Measurements from ENCODE around the gene PPP1R16B.

PPP1R16B gene

GRCh38 chr20:38897267-38897666 lies 91.8 kb downstream of the PPP1R16B start:
- no peaks in the 10 kb centered on the region for H3K27me3 ChIP-seq (ENCODE audit: insufficient read depth, low read depth)
- H3K27ac ChIP-seq, result no peak overlapping the region
- no peaks in the 10 kb centered on the region for H3K79me2 ChIP-seq (ENCODE audit: insufficient read depth, low read depth)

GRCh38 chr20:38900606-38901005 lies 95.1 kb downstream of the PPP1R16B start:
- H3K4me3 ChIP-seq (IDR thresholded peaks at IDR 0.05; ENCODE audit: insufficient read depth, low read depth, low read length), result no peak overlapping the region
- no peaks in the 10 kb centered on the region for H3K79me2 ChIP-seq (ENCODE audit: insufficient read depth, low read depth)
- H3K27ac ChIP-seq, result no peak overlapping the region
- no peak overlapping the region for H2AFZ ChIP-seq (ENCODE audit: low read depth)
- H3K9ac ChIP-seq, result no peak overlapping the region
- H3K4me1 ChIP-seq (ENCODE audit: low read depth, poor library complexity, severe bottlenecking), result no peaks in the 10 kb centered on the region
- H3K4me2 ChIP-seq, result no peak overlapping the region
- H3K36me3 ChIP-seq (ENCODE audit: insufficient read depth), result no peaks in the 10 kb centered on the region
- no peaks in the 10 kb centered on the region for H4K20me1 ChIP-seq (ENCODE audit: insufficient read depth)
- no peak for TF ChIP-seq CTCF (conservative IDR thresholded peaks at IDR 0.05; ENCODE audit: low read depth, low read length)
- no peaks in the 10 kb centered on the region for H3K27me3 ChIP-seq (ENCODE audit: insufficient read depth, low read depth)

More at GRCh38 chr20:38897267-38897666, 91.8 kb downstream of the PPP1R16B start:
- Histone ChIP-seq H3K36me3 (ENCODE audit: insufficient read depth) (no peaks in the 10 kb centered on the region), H3K4me1 (ENCODE audit: low read depth, poor library complexity, severe bottlenecking) (peaks cover 22% of the 10 kb centered on the region), H3K4me2 (no peak overlapping the region), H3K4me3 (IDR thresholded peaks at IDR 0.05; ENCODE audit: insufficient read depth, low read depth, low read length) (no peak overlapping the region), H2AFZ (ENCODE audit: low read depth) (no peak overlapping the region), H3K9ac (no peak overlapping the region), H4K20me1 (ENCODE audit: insufficient read depth) (no peaks in the 10 kb centered on the region)
- no peak for TF ChIP-seq CTCF (conservative IDR thresholded peaks at IDR 0.05; ENCODE audit: low read depth, low read length)

- no peak overlapping the region for H3K9ac ChIP-seq
- no peak overlapping the region for H3K4me3 ChIP-seq (IDR thresholded peaks at IDR 0.05; ENCODE audit: insufficient read depth, low read depth, low read length)
- no peaks in the 10 kb centered on the region for H3K27me3 ChIP-seq (ENCODE audit: insufficient read depth, low read depth)
- TF ChIP-seq CTCF (conservative IDR thresholded peaks at IDR 0.05; ENCODE audit: low read depth, low read length), result no peak
- no peak overlapping the region for H3K27ac ChIP-seq
- no peaks in the 10 kb centered on the region for H3K36me3 ChIP-seq (ENCODE audit: insufficient read depth)
- no peak overlapping the region for H2AFZ ChIP-seq (ENCODE audit: low read depth)
- H3K79me2 ChIP-seq (ENCODE audit: insufficient read depth, low read depth), result no peaks in the 10 kb centered on the region
- H3K4me1 ChIP-seq (ENCODE audit: low read depth, poor library complexity, severe bottlenecking), result no peaks in the 10 kb centered on the region
- H3K4me2 ChIP-seq, result no peak overlapping the region
- no peaks in the 10 kb centered on the region for H4K20me1 ChIP-seq (ENCODE audit: insufficient read depth)
Observed at GRCh38 chr20:38902601-38903000, 97.1 kb downstream of the PPP1R16B start.

GRCh38 chr20:38903335-38903734 lies 97.8 kb downstream of the PPP1R16B start:
- H3K4me3 ChIP-seq (IDR thresholded peaks at IDR 0.05; ENCODE audit: insufficient read depth, low read depth, low read length), result no peak overlapping the region
- H3K27ac ChIP-seq, result no peak overlapping the region
- no peaks in the 10 kb centered on the region for H3K36me3 ChIP-seq (ENCODE audit: insufficient read depth)
- no peak overlapping the region for H3K4me2 ChIP-seq
- no peak overlapping the region for H3K9ac ChIP-seq
- H3K27me3 ChIP-seq (ENCODE audit: insufficient read depth, low read depth), result no peaks in the 10 kb centered on the region
- no peak for TF ChIP-seq CTCF (conservative IDR thresholded peaks at IDR 0.05; ENCODE audit: low read depth, low read length)
- no peaks in the 10 kb centered on the region for H3K4me1 ChIP-seq (ENCODE audit: low read depth, poor library complexity, severe bottlenecking)
- no peak overlapping the region for H2AFZ ChIP-seq (ENCODE audit: low read depth)
- H3K79me2 ChIP-seq (ENCODE audit: insufficient read depth, low read depth), result no peaks in the 10 kb centered on the region
- no peaks in the 10 kb centered on the region for H4K20me1 ChIP-seq (ENCODE audit: insufficient read depth)
